Right cardiac atrium (tissue), 5 donors: Measurements from ENCODE around the gene SLC22A1. TPM values are rescaled to one million over a fixed set of nuclear protein-coding genes. Genes with fewer than 3 reads are reported as not detected.

Source experiments
- ATAC-seq, 2 donors: fragments of 200-7000 bp; cut with Tn5 transposase; one replicate each; pipeline versions ENCODE4 v1.8.0 to v1.9.1; 2020; ENCODE audit warnings: moderate library complexity in 2 of 2, mild to moderate bottlenecking in 1 of 2
- DNase-seq, 3 donors: peaks; one replicate each; pipeline ENCODE4 v3.0.0-alpha.2; 2020
- H3K27ac ChIP-seq: one replicate; pipeline ENCODE4 v1.5.1; 2013; ENCODE audit warnings: mild to moderate bottlenecking, low read length, control low read depth, moderate library complexity
- H3K27me3 ChIP-seq: one replicate; pipeline ENCODE4 v1.6.1; 2013; ENCODE audit not compliant: control insufficient read depth, insufficient read depth
- H3K4me1 ChIP-seq: one replicate; pipeline ENCODE4 v1.6.1; 2013; ENCODE audit warnings: low read length; ENCODE audit not compliant: control insufficient read depth, insufficient read depth
- H3K4me3 ChIP-seq: one replicate; pipeline ENCODE4 v1.5.1; 2013; ENCODE audit warnings: low read length, control low read depth
- H3K9me3 ChIP-seq: one replicate; pipeline ENCODE4 v1.6.1; 2013; ENCODE audit warnings: low read length; ENCODE audit not compliant: control insufficient read depth
- WGBS: extraction: QIAGEN DNeasy Blood & Tissue Kit; methylation state at CpG from one replicate; pipeline ENCODE4 v1.1.7; 2013; 5-methylcytosine and 5-hydroxymethylcytosine counted together
- intact Hi-C, 4 donors: fragments of 100-400 bp; cut with DNase I; formaldehyde crosslinking; loops; one replicate each; pipeline versions ENCODE4 v1.11.0 to v1.14.0; 2022 to 2023
- polyA plus RNA-seq: library from polyadenylated mRNA; stranded (reverse); fragments of 200-250 nt; gene quantifications from one replicate; pipeline ENCODE4 v1.2.3, GENCODE V29; 2013
- total RNA-seq, 4 donors: library from RNA; stranded (reverse); fragmentation: NEBNext Ultra II Directional; extraction: Animal tissue kit (Norgen Biotek cat#: 25700); gene quantifications; one replicate each; pipeline ENCODE4 v1.2.1, GENCODE V29; 2021
- donor health status: healthy with polysubstance abuse.
- donor health status: DM: no; HTN: yes; CAD: no.
- donor health status: DM: no; HTN: no; CAD: no.
- donor health status: DM: no; HTN: yes; CAD: no; lungs with severe emphysema.
- donor health status: DM: yes; HTN: yes; CAD: no.

SLC22A1 gene
- total and polyA plus RNA-seq, 5 donors = 0.21 to 0.97 (median 0.45) TPM; not detected in 1

DNA sequence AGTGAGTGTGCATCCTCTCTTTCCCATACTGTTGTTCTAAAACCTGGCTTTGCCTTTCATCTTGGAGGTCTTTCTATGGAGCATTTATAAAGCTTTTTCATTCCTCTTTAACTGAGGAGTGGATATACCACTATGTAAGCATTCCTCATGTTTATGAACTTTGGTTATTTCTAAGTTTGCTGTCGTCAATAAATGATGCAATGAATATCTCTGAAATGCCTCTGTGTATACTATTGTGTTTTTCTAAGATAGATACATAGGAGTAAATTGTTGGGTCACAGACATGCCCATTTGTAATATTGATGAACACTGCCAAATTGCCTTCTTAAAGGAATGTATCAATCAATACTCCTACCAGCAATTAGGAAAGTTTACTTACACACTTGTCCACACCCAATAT lies 83.1 kb downstream of the SLC22A1 start:
- Histone ChIP-seq H3K4me3 (no peak overlapping the region), H3K27me3 (no peaks in the 10 kb centered on the region), H3K4me1 (no peaks in the 10 kb centered on the region), H3K27ac (no peak overlapping the region), H3K9me3 (no peaks in the 10 kb centered on the region)
- DNase-seq (no peak), ATAC-seq (no peak)
- 83% methylated on average over 1 of the region's 1 CpG for WGBS
- intact Hi-C loops = no loop called here

DNA sequence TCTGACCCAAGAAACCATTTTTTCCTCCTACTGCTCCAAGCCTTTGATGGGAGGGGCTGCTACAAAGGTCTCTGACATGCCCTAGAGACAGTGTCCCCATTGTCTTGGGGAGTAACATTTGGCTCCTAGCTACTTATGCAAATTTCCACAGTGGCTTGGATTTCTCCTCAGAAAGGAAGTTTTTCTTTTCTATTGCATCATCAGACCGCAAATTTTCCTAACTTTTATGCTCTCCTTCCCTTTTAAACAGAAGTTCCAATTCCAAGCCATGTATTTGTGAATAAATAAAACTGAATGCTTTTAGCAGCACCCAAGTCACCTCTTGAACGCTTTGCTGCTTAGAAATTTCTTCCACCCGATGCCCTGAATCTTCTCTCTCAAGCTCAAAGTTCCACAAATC lies 86.0 kb downstream of the SLC22A1 start:
- Histone ChIP-seq H3K9me3 (no peaks in the 10 kb centered on the region), H3K27ac (no peak overlapping the region), H3K27me3 (no peaks in the 10 kb centered on the region), H3K4me1 (no peaks in the 10 kb centered on the region), H3K4me3 (no peak overlapping the region)
- ATAC-seq = no peak
- no peak for DNase-seq
- intact Hi-C loops = no loop called here
- 76% methylated on average over 3 of the region's 3 CpGs for WGBS

Other genes with a start within 250 kb of the SLC22A1 start
- gene MAS1, start 230.8 kb upstream of the SLC22A1 start, total RNA-seq = under 1 TPM in 2 of 4 donors, not detected in 2; 0.03 to 0.06 TPM
- gene MAS1, start 230.8 kb upstream of the SLC22A1 start, polyA plus RNA-seq = 0.02 TPM
- 10 to 100 TPM; 41.4 to 48.9 (median 46.6) TPM for gene IGF2R, start 152.7 kb upstream of the SLC22A1 start, total RNA-seq
- gene IGF2R, start 152.7 kb upstream of the SLC22A1 start, polyA plus RNA-seq = 19.6 TPM
- not detected for gene SLC22A2, start 137.0 kb downstream of the SLC22A1 start, total RNA-seq
- 0.05 TPM for gene SLC22A2, start 137.0 kb downstream of the SLC22A1 start, polyA plus RNA-seq
- 1 to 10 TPM in 2 of 4 donors, under 1 TPM in 2; 0.57 to 1.1 (median 0.92) TPM for gene SLC22A3, start 226.6 kb downstream of the SLC22A1 start, total RNA-seq
- 0.88 TPM for gene SLC22A3, start 226.6 kb downstream of the SLC22A1 start, polyA plus RNA-seq